IMR-90 (cell line): ENCODE data around the gene INPP5E. TPM values are rescaled to one million over a fixed set of nuclear protein-coding genes. Genes with fewer than 3 reads are reported as not detected.

Experiments
- ATAC-seq: fragments of 200-7000 bp; cut with Tn5 transposase; 2 replicates; pipeline ENCODE4 v1.9.1; 2020; ENCODE audit warnings: low read depth, mild to moderate bottlenecking, moderate library complexity
- BruUV-seq: library from RNA; stranded (reverse); fragments of 400-500 nt; replicated peaks from 2 replicates; lab custom pipeline; 2021; lab: Mats Ljungman, UMichigan
- CTCF ChIA-PET: fragments of 300-600 bp; formaldehyde crosslinking; extraction: SDS; loops from one replicate; lab custom pipeline; 2021; ENCODE audit warnings: antibody characterized with exemption; lab: Yijun Ruan, JAX
- POLR2A ChIA-PET: fragments of 300-600 bp; sonication (Branson Sonifier 250); formaldehyde crosslinking; loops from one replicate; lab custom pipeline; 2022; ENCODE audit warnings: antibody characterized with exemption; ENCODE audit not compliant: unreplicated experiment; lab: Charles Lee
- DNase-seq: peaks from one replicate; pipeline ENCODE4 v3.0.0; 2013
- H2AFZ ChIP-seq: replicated peaks from 2 replicates; pipeline ENCODE3; 2013; ENCODE audit warnings: low read length, mild to moderate bottlenecking; ENCODE audit not compliant: poor library complexity
- H2AK5ac ChIP-seq: 2 replicates; pipeline ENCODE4 v1.6.1; 2013; ENCODE audit warnings: low read depth, low read length, inconsistent platforms
- H2AK9ac ChIP-seq: replicated peaks from 2 replicates; pipeline ENCODE3; 2013; ENCODE audit warnings: mild to moderate bottlenecking, low read depth, low read length, moderate library complexity; ENCODE audit not compliant: poor library complexity
- H2BK120ac ChIP-seq: 2 replicates; pipeline ENCODE4 v1.6.1; 2013; ENCODE audit warnings: low read depth, low read length, inconsistent platforms
- H2BK15ac ChIP-seq: 3 replicates; pipeline ENCODE4 v1.6.1; 2013; ENCODE audit warnings: low read depth, low read length, inconsistent platforms
- H2BK20ac ChIP-seq: 2 replicates; pipeline ENCODE4 v1.6.1; 2013; ENCODE audit warnings: low read depth, mild to moderate bottlenecking, inconsistent platforms, low read length, moderate library complexity
- H2BK5ac ChIP-seq: 2 replicates; pipeline ENCODE4 v1.6.1; 2013; ENCODE audit warnings: mild to moderate bottlenecking, low read depth, low read length, inconsistent platforms; ENCODE audit not compliant: poor library complexity, severe bottlenecking
- H3K14ac ChIP-seq: replicated peaks from 2 replicates; pipeline ENCODE4 v1.6.1; 2013; ENCODE audit warnings: low read depth, low read length, inconsistent platforms
- H3K18ac ChIP-seq: 2 replicates; pipeline ENCODE4 v1.6.1; 2013; ENCODE audit warnings: low read depth, low read length, control low read depth
- H3K23ac ChIP-seq: 2 replicates; pipeline ENCODE4 v1.6.1; 2013; ENCODE audit warnings: low read depth, low read length, inconsistent platforms
- H3K27ac ChIP-seq: 2 replicates; pipeline ENCODE4 v1.5.1; 2013; ENCODE audit warnings: mild to moderate bottlenecking, control low read depth, low read length; ENCODE audit not compliant: insufficient read depth
- H3K27me3 ChIP-seq: 2 replicates; pipeline ENCODE4 v1.6.1; 2013; ENCODE audit warnings: low read length; ENCODE audit not compliant: control insufficient read depth, insufficient read depth
- H3K36me3 ChIP-seq: 2 replicates; pipeline ENCODE4 v1.6.1; 2013; ENCODE audit warnings: low read length, mixed read lengths; ENCODE audit not compliant: control insufficient read depth, insufficient read depth
- H3K4ac ChIP-seq: 2 replicates; pipeline ENCODE4 v1.6.1; 2013; ENCODE audit warnings: low read depth, low read length, inconsistent platforms
- H3K4me1 ChIP-seq: 2 replicates; pipeline ENCODE4 v1.6.1; 2013; ENCODE audit warnings: low read length, mixed read lengths; ENCODE audit not compliant: control insufficient read depth, insufficient read depth
- H3K4me2 ChIP-seq: 2 replicates; pipeline ENCODE4 v1.6.1; 2013; ENCODE audit warnings: low read depth, mild to moderate bottlenecking, control low read depth, low read length, moderate library complexity
- H3K4me3 ChIP-seq: 2 replicates; pipeline ENCODE4 v1.5.1; 2013; ENCODE audit warnings: low read depth, mild to moderate bottlenecking, control low read depth, low read length, moderate library complexity; ENCODE audit not compliant: insufficient read depth
- H3K56ac ChIP-seq: 2 replicates; pipeline ENCODE4 v1.6.1; 2013; ENCODE audit warnings: low read length, inconsistent platforms; ENCODE audit not compliant: insufficient read depth; ENCODE audit errors: extremely low read depth
- H3K79me1 ChIP-seq, 2 experiments: 2 replicates each; pipeline ENCODE4 v1.6.1; 2013; ENCODE audit warnings: low read length in 2 of 2, inconsistent platforms in 1 of 2, low read depth in 1 of 2
- H3K9ac ChIP-seq: 2 replicates; pipeline ENCODE4 v1.6.1; 2013; ENCODE audit warnings: low read depth, low read length, control low read depth
- H3K9me1 ChIP-seq: 2 replicates; pipeline ENCODE4 v1.6.1; 2013; ENCODE audit warnings: low read length, inconsistent platforms; ENCODE audit not compliant: insufficient read depth
- H3K9me3 ChIP-seq: 2 replicates; pipeline ENCODE4 v1.6.1; 2013; ENCODE audit warnings: low read length; ENCODE audit not compliant: control insufficient read depth, insufficient read depth
- H4K20me1 ChIP-seq: 2 replicates; pipeline ENCODE4 v1.6.1; 2013; ENCODE audit warnings: low read length, inconsistent platforms; ENCODE audit not compliant: insufficient read depth
- H4K5ac ChIP-seq: 2 replicates; pipeline ENCODE4 v1.6.1; 2013; ENCODE audit warnings: mild to moderate bottlenecking, low read depth, low read length, control low read depth
- H4K8ac ChIP-seq, 2 experiments: 2 replicates each; pipeline ENCODE4 v1.6.1; 2013; ENCODE audit warnings: low read depth in 2 of 2, low read length in 2 of 2, control low read depth in 1 of 2, inconsistent platforms in 1 of 2
- H4K91ac ChIP-seq: 2 replicates; pipeline ENCODE4 v1.6.1; 2013; ENCODE audit warnings: low read depth, low read length, inconsistent platforms; ENCODE audit not compliant: insufficient read depth
- NFE2L2 ChIP-seq: fragments of 150-350 bp; IDR thresholded peaks from 2 replicates; pipeline ENCODE4 v1.6.1; 2016; ENCODE audit warnings: low read depth, mild to moderate bottlenecking, low read length
- SMC3 ChIP-seq: fragments of 150-350 bp; IDR thresholded peaks from 2 replicates; pipeline ENCODE4 v1.6.1; 2016; ENCODE audit warnings: low read depth, mild to moderate bottlenecking, antibody characterized with exemption, low read length, moderate library complexity
- WGBS, 2 experiments: methylation state at CpG; one replicate each; pipeline versions ENCODE4 v1.1.5 to v1.1.7; 2013; ENCODE audit warnings: missing lambda C conversion rate in 2 of 2; ENCODE audit not compliant: insufficient read length in 1 of 2; ENCODE audit errors: extremely low coverage in 2 of 2; 5-methylcytosine and 5-hydroxymethylcytosine counted together
- dilution Hi-C: fragments of 300-500 bp; cut with HindIII; formaldehyde crosslinking; loops from one replicate; pipeline ENCODE4 v1.14.3; 2018; ENCODE audit warnings: low sequenced_read_pairs; ENCODE audit not compliant: unreplicated experiment
- in situ Hi-C: fragments of 300-500 bp; cut with MboI; formaldehyde crosslinking; loops from 3 replicates; pipeline ENCODE4 v1.14.3; 2019; ENCODE audit warnings: low sequenced_read_pairs, inconsistent platforms, mixed read lengths
- intact Hi-C: fragments of 100-400 bp; cut with micrococcal nuclease; formaldehyde crosslinking; loops from 2 replicates; pipeline ENCODE4 v1.10.0; 2022
- polyA plus RNA-seq, 3 experiments: library from polyadenylated mRNA; depleted of rRNA; stranded (reverse); fragments of >200 nt; gene quantifications; 2 replicates each; pipeline ENCODE4 v1.2.3, GENCODE V29; 2012; ENCODE audit warnings: low replicate concordance in 1 of 3
- total RNA-seq: library from RNA; depleted of rRNA; stranded (reverse); fragments of >200 nt; gene quantifications from 2 replicates; pipeline ENCODE4 v1.2.3, GENCODE V29; 2012

INPP5E gene
- total and polyA plus RNA-seq, 2 of the 4 experiments (the other 2 are of a cell fraction) = 1.6 to 9.4 TPM

DNA sequence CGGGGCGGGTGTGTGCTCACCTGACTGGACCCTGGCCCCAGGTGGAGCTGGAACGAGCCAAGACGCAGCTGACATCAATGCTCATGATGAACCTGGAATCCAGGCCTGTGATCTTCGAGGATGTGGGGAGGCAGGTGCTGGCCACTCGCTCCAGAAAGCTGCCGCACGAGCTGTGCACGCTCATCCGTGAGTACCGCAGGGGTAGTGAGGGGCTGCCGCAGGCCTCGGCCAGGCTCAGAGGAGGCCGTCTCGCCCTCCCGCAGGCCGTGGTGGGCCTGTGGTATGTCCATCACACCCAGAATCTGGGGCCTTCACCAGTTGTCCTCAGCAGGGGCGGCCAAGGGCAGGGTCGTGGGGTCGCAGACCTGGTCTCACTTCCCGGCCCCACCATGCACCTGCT lies 17.9 kb downstream of the INPP5E start:
- CTCF ChIA-PET = interaction anchor here (0.7 kb wide), 1 partner anchor 8 kb away, joined by 4 read pairs; no protein-coding TSS in a partner anchor
- POLR2A ChIA-PET = no interaction called here
- in situ Hi-C loops = no loop called here
- Histone ChIP-seq H3K23ac (no peak overlapping the region), H3K27me3 (no peaks in the 10 kb centered on the region), H3K4ac (no peak overlapping the region), H3K9me3 (no peaks in the 10 kb centered on the region), H3K36me3 (peaks cover 68% of the 10 kb centered on the region), H2BK5ac (no peak overlapping the region), H4K5ac (no peak overlapping the region), H3K79me1 (peaks cover 0 to 7% of the 10 kb centered on the region in 2 experiments; a peak in 1 of 4 replicates), H4K91ac (no peak overlapping the region), H3K56ac (no peak overlapping the region), H3K4me2 (no peak overlapping the region), H2AFZ (no peak overlapping the region), H3K27ac (no peak overlapping the region), H2BK20ac (no peak overlapping the region), H3K9me1 (no peaks in the 10 kb centered on the region), H3K4me1 (no peaks in the 10 kb centered on the region), H4K8ac (no peak overlapping the region), H2BK15ac (no peak overlapping the region), H4K20me1 (peaks cover 6% of the 10 kb centered on the region; the same call in 1 of the 2 replicates), H3K18ac (no peak overlapping the region), H2AK9ac (no peak overlapping the region), H2BK120ac (no peak overlapping the region), H3K4me3 (no peak overlapping the region), H3K9ac (no peak overlapping the region), H2AK5ac (no peak overlapping the region), H3K14ac (no peak overlapping the region)
- WGBS, 2 experiments = 92% methylated on average over 17 of the region's 21 CpGs; no CpG with 5 or more reads in 1 of the 2 experiments
- no TSS peak for BruUV-seq
- ATAC-seq (no peak), DNase-seq (no peak)
- TF ChIP-seq SMC3 (no peak), NFE2L2 (no peak)
- intact Hi-C loops = no loop called here
- dilution Hi-C loops = no loop called here
